ENCODE results near the gene JMJD8. TPM values are rescaled to one million over a fixed set of nuclear protein-coding genes. Genes with fewer than 3 reads are reported as not detected.

The JMJD8 gene
- total and polyA plus RNA-seq, 9 of the 15 experiments (the other 6 are each of a cell fraction or from before 2014, with no cell fraction given), result 1.2 to 50.6 (median 29.3) TPM

GRCh38 chr16:728131-728889 lies 44.2 kb upstream of the JMJD8 start (continued):
- no peak for TF ChIP-seq AFF4 (CRISPR knock-in tag; IDR thresholded peaks at IDR 0.05)
- no peak for TF ChIP-seq TCF7L2 (IDR thresholded peaks at IDR 0.05; ENCODE audit: low read depth, low read length)
- TF ChIP-seq FOXK2 (conservative IDR thresholded peaks at IDR 0.05 in 1 of 2, IDR thresholded peaks at IDR 0.05 in 1 of 2; ENCODE audit: low read depth in 2 of 2), result no peak
- no peak for TF ChIP-seq RFX5 (IDR thresholded peaks at IDR 0.05; ENCODE audit: low read depth, low read length)
- peak; percentile 28 to 44; a peak in 2 of 4 replicates for TF ChIP-seq NRF1 (conservative IDR thresholded peaks at IDR 0.05 in 1 of 2, IDR thresholded peaks at IDR 0.05 in 1 of 2)
- no peak for TF ChIP-seq ZNF184 (CRISPR knock-in tag; IDR thresholded peaks at IDR 0.05)
- peak; percentile 55; the same call in 1 of the 2 replicates for TF ChIP-seq EP400 (IDR thresholded peaks at IDR 0.05)
- TF ChIP-seq RUNX1 (IDR thresholded peaks at IDR 0.05; ENCODE audit: low read depth), result no peak
- no peak for TF ChIP-seq MLLT1 (IDR thresholded peaks at IDR 0.05)
- no peak for TF ChIP-seq ZNF785 (CRISPR knock-in tag; IDR thresholded peaks at IDR 0.05)
- TF ChIP-seq FOXJ2 (tag; IDR thresholded peaks at IDR 0.05), result no peak
- TF ChIP-seq ZNF79 (CRISPR knock-in tag; IDR thresholded peaks at IDR 0.05; ENCODE audit: low read depth), result no peak
- no peak for TF ChIP-seq RFX7 (CRISPR knock-in tag; IDR thresholded peaks at IDR 0.05)
- TF ChIP-seq ZNF76 (CRISPR knock-in tag; IDR thresholded peaks at IDR 0.05; ENCODE audit: borderline replicate concordance), result no peak
- TF ChIP-seq XRCC3 (IDR thresholded peaks at IDR 0.05), result no peak
- peak; percentile 59; the same call in 1 of the 2 replicates for TF ChIP-seq ZNF431 (CRISPR knock-in tag; IDR thresholded peaks at IDR 0.05)
- TF ChIP-seq MYBL2 (IDR thresholded peaks at IDR 0.05; ENCODE audit: low read depth), result no peak
- no peak for TF ChIP-seq MYBL2 (CRISPR knock-in tag; IDR thresholded peaks at IDR 0.05; ENCODE audit: borderline replicate concordance)
- TF ChIP-seq STAG1 (CRISPR knock-in tag; IDR thresholded peaks at IDR 0.05; ENCODE audit: borderline replicate concordance), result no peak
- TF ChIP-seq ZBTB17 (CRISPR knock-in tag; IDR thresholded peaks at IDR 0.05), result no peak
- TF ChIP-seq PHF20 (IDR thresholded peaks at IDR 0.05; ENCODE audit: partially characterized antibody), result no peak
- TF ChIP-seq ZNF3 (CRISPR knock-in tag; IDR thresholded peaks at IDR 0.05), result no peak
- TF ChIP-seq MLX (CRISPR knock-in tag; conservative IDR thresholded peaks at IDR 0.05), result no peak
- no peak for TF ChIP-seq KLF13 (tag; IDR thresholded peaks at IDR 0.05; ENCODE audit: borderline replicate concordance, low read depth)

Data from K562 (cell line).